Fibroblast of villous mesenchyme (primary cell): ENCODE measurements around the gene FAM168A. TPM values are rescaled to one million over a fixed set of nuclear protein-coding genes. Genes with fewer than 3 reads are reported as not detected.
"Not testable (repeated sequence)": the region's sequence is repeated elsewhere in the genome, so short reads cannot be mapped to it uniquely, and the experiment has no call there.

Source experiments
- DNase-seq: peaks from one replicate; pipeline ENCODE4 v3.0.0-alpha.2; 2010; ENCODE audit warnings: low read depth
- H3K4me3 ChIP-seq: 2 replicates; pipeline ENCODE4 v1.5.1; 2011; ENCODE audit warnings: low read depth, mild to moderate bottlenecking, low read length
- CTCF ChIP-seq: IDR thresholded peaks from 2 replicates; pipeline ENCODE4 v1.5.1; 2012; ENCODE audit warnings: low read depth, mild to moderate bottlenecking, low read length; ENCODE audit not compliant: insufficient read depth
- total RNA-seq: library from RNA; depleted of rRNA; stranded (reverse); fragments of >200 nt; gene quantifications from 2 replicates; pipeline ENCODE4 v1.2.3, GENCODE V29; 2012

FAM168A gene
- total RNA-seq, 1 donor: 22.5 TPM

GRCh38 chr11:73452726-73453125 is 145.2 kb downstream of the FAM168A start:
- no peak for TF ChIP-seq CTCF
- no peak for DNase-seq
- H3K4me3 ChIP-seq: no peak overlapping the region

- no peak for DNase-seq
- no peak overlapping the region for H3K4me3 ChIP-seq
- TF ChIP-seq CTCF: no peak
These were observed 146.0 kb downstream of the FAM168A start for GRCh38 chr11:73451896-73452295.

GRCh38 chr11:73446766-73447165 is 151.1 kb downstream of the FAM168A start:
- no peak for DNase-seq
- no peak overlapping the region for H3K4me3 ChIP-seq
- no peak for TF ChIP-seq CTCF

- TF ChIP-seq CTCF: no peak
- peak; percentile 21 for DNase-seq
These were observed 151.9 kb downstream of the FAM168A start for GRCh38 chr11:73445980-73446379.

GRCh38 chr11:73439002-73439843 is 158.7 kb downstream of the FAM168A start:
- no peak for TF ChIP-seq CTCF
- no peak overlapping the region for H3K4me3 ChIP-seq
- peak; percentile 18 for DNase-seq

More at GRCh38 chr11:73445980-73446379, 151.9 kb downstream of the FAM168A start:
- no peak overlapping the region for H3K4me3 ChIP-seq

- not testable (repeated sequence) for DNase-seq, H3K4me3 ChIP-seq
These were observed 161.1 kb downstream of the FAM168A start for GRCh38 chr11:73436859-73437258.

GRCh38 chr11:73431396-73431795 is 166.5 kb downstream of the FAM168A start:
- H3K4me3 ChIP-seq: no peak overlapping the region
- no peak for DNase-seq
- no peak for TF ChIP-seq CTCF
